NCI-H2029 treated with DMSO at 0.1 percent for 48 hours (cell line): ENCODE measurements around the gene ASMTL.
"Not testable (repeated sequence)": the region's sequence is repeated elsewhere in the genome, so short reads cannot be mapped to it uniquely, and the experiment has no call there.

Experiments
- DNase-seq: peaks from one replicate; lab custom pipeline; 2025; lab: John Stamatoyannopoulos, UW

ASMTL gene

GRCh38 chrX:1433646-1434357, 18.9 kb downstream of the ASMTL start:
- DNase-seq = no peak

- DNase-seq = no peak
Observed at GRCh38 chrX:1430451-1430850, 22.3 kb downstream of the ASMTL start.

GRCh38 chrX:1427756-1428155, 25.0 kb downstream of the ASMTL start:
- DNase-seq = no peak

- not testable (repeated sequence) for DNase-seq
Observed at GRCh38 chrX:1426321-1426720, 26.4 kb downstream of the ASMTL start.

- DNase-seq = no peak
Observed at GRCh38 chrX:1425381-1425780, 27.3 kb downstream of the ASMTL start.

GRCh38 chrX:1424147-1424851, 28.4 kb downstream of the ASMTL start:
- no peak for DNase-seq

GRCh38 chrX:1423215-1423614, 29.5 kb downstream of the ASMTL start:
- no peak for DNase-seq

GRCh38 chrX:1422135-1422465, 30.6 kb downstream of the ASMTL start:
- DNase-seq = no peak

- no peak for DNase-seq
Observed at GRCh38 chrX:1421433-1422134, 31.1 kb downstream of the ASMTL start.

- DNase-seq = no peak
Observed at GRCh38 chrX:1420371-1420770, 32.3 kb downstream of the ASMTL start.

GRCh38 chrX:1419545-1420355, 33.0 kb downstream of the ASMTL start:
- no peak for DNase-seq

- no peak for DNase-seq
Observed at GRCh38 chrX:1418901-1419544, 33.7 kb downstream of the ASMTL start.

GRCh38 chrX:1417921-1418771, 34.6 kb downstream of the ASMTL start:
- DNase-seq = no peak

- no peak for DNase-seq
Observed at GRCh38 chrX:1416965-1417760, 35.5 kb downstream of the ASMTL start.

- no peak for DNase-seq
Observed at GRCh38 chrX:1416327-1416784, 36.4 kb downstream of the ASMTL start.

- DNase-seq = no peak
Observed at GRCh38 chrX:1412551-1413161, 40.1 kb downstream of the ASMTL start.

- no peak for DNase-seq
Observed at GRCh38 chrX:1411326-1411725, 41.4 kb downstream of the ASMTL start.

GRCh38 chrX:1407035-1407434, 45.7 kb downstream of the ASMTL start:
- no peak for DNase-seq

- DNase-seq = not testable (repeated sequence)
Observed at GRCh38 chrX:1405769-1406168, 46.9 kb downstream of the ASMTL start.
